ENCODE data around the gene GSTM3.
"Not testable (repeated sequence)": the region's sequence is repeated elsewhere in the genome, so short reads cannot be mapped to it uniquely, and the experiment has no call there.

GSTM3 gene

DNA sequence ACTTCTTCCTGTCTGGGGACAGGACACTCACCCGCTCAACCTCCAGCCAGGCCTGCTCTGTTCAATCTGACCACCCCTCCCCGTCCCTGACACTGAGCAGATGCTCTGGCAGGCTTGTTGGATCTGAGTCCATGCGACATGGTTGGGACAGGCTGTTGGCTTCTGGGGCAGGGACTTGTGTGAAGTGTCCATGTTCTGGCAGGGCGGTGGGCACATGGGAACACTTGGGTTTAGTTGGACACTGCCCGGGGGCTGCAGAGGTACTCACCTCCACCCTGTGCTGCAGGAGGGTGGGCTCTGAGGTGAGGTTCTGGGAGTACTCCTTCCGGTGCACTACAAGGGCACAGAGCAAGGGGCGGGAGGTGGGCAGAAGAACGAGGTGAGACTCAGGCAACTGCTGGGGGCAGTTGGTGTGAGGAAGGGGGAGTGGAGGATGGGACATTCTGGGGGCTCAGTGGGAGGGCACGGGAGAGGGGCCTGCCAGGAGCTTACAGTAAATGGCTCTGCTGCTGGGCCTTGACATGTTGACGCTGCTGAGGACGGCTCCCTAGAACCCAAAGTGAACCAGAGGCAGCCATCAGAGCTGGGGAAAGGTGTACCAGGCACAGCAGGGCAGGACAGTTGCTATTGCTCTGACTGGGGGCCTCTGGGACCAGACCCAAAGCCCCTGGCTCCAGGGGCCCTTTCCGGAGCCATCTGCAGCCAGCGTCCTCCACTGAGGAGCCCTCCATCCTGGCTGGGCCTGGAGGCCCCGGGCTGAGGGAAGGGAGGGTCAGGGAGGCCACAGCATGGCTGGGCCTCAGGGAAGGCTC, 20.6 kb upstream of the GSTM3 start:
- DNase-seq: no peak

DNA sequence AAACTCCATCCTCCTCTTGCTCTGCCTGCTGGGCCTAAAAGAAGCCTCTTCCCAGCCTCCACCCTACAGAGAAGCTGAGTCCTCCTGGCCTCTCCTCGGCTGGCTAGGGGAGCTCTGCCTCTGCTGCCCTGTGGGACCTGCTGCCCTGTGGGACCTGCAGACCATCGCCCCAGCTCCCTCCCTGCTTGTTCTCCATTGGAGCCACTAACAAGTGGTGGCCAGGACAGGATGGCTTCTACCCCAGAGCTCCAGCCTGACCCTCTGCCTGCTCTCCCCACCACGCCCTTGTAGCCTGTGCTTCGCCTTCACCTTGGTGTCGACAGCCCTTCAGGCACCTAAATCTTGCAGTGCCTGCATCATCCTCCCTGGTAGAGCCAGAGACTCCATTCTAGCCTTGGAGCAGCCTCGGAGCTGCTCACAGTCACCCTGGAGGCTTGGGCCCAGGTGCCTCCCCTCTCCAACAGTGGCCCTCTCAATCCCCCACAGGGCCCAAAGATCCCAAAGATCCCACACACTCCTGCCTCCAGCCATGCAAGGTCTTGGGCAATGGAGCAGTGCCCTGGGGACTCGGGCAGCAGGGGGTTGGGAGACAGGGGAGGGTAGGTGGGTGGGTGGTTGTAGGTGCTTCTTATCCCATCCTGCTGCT, 19.9 kb upstream of the GSTM3 start:
- no peak for DNase-seq

DNA sequence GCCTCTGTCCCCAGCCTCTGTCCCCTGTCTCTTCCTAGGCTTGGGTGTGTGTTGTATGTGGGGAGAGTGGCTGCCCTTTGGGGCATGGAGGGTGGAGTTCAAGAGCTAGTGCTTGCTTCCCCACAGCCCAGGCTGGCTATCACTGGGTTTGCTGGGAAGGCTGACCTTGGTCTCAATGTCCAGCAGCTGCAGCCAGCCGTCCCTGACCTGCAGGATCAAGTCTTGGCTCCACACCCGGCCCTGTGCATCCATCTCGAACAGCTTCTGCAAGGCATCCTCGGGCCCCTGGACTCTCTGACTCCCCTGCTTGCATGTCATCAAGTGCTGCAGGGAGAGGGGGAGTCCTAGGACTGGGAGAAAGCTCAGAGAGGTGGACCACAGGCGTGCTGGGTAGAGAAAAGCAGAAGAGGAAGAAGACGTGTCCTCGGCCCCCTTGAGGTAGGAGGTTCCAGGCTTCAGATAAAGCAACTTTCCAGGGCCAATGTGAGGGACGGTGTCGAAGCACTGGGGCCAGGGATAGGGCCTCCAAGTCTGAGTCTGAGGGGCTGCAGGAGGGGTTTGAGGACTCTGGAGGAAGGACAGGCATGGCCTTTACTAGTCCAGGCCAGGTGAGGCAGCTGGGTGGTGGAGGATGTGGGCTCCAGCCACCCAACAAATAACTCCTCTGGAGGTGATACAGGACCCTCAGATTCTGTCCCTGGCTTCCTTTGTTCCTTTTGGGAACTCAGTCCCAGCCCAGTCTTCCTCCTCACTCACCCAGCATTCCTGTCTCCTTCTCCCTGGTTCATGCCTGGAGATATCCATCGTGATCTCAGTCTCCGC, 18.9 kb upstream of the GSTM3 start:
- no peak for DNase-seq

DNA sequence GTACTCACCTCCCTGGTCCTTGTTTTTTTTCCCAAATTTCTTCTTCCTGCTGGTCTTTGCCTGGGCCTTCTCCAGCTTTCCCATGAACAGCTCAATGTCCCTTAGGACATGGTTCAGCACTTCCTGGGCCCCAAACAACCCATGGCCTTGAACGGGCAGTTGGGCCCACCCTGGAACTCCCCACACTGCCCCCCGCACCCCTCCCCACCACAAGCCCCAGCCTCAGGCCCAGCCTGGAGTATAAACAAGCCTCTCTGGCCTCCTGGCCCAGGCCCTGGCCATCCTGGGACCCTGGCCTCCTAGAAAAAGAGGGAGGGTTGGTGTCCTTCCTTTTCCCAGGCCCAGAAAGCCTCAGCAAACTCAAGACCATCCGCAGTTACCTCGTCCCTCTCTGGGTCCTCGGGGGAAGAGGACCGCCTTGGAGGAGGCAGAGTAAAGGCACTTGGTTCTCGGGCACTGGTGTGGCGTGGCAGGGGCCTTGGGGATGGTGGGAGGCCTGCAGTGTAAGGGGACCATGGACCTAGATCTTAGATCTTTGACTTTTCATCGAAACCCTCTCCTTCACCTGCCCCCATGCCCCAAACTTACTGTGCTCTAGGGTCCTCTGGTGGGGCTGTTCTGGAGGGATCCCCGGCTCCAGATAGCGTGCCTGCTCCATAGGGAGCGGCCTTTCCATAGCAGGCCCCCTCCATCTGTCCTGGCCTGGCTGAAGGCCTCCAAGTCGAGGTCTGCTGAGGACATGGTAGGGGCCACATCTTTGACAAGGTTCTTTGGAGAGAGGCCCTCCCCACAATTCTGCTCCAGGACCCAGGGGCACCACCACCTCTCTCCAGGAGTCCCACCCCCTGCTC, 17.3 kb upstream of the GSTM3 start:
- no peak for DNase-seq

DNA sequence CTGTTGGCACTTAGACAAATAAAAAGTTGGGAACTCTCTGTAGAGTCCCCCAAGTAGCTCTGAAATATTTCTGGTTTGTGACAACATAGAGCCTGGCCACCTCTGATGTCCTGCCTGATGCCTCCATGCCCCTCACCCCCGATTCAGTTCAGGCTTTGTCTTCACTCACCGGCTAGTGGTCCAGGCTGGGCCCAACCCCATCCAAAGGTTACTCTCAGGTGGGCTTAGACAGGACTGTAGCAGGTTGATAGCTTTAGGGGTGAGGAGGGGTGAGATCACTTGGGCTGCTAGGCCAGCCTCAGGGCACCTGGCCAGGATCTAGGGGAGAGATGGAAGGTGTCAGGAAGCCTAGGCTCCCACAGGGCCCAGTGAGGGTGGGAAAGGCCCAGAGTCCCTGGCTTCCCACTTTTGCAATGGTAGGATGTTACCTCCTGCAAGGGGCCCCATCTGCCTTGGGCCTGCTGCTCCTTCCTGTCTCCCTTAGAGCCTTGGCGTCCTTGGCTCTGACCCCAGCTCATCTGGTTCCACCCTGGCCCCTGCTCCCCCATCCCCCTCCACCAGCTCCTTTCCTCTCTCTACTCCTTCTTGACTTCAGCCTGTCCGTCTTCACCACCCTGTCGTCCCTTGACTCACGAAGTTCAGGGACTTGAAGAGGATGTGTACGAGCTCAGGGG, 16.1 kb upstream of the GSTM3 start:
- DNase-seq: no peak

DNA sequence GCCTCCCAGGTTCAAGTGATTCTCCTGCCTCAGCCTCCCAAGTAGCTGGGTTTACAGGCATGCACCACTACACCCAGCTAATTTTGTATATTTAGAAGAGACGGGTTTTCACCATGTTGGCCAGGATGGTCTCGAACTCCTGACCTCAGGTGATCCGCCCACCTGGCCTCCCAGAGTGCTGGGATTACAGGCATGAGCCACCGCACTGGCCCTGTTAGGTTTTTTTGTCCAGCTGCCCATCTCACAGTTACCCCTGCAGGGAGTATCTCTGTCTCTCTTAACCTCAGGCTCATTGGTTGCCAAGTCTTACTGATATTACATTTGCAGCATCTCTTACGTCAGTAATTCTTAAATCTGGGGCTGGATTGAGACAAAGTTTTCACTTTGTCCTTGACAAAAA, 15.5 kb upstream of the GSTM3 start:
- not testable (repeated sequence) for DNase-seq

DNA sequence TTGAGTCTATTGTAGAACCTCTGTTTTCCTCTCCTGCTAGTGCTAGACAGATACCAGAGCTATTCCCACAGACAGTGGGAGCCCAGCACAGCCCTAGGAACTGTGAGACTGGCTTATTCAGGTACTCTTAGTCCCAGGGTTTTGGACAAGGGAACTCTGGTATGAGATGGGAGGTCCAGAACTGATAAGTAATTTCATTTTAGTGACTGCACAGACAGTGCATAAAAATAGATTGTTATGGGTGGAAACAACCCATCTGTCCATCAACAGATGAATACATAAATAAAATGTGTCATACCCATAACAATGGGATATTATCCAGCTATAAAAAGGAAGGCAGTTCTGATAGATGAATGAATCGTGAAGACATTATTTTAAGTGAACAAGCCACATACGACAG, 13.9 kb upstream of the GSTM3 start:
- no peak for DNase-seq

DNA sequence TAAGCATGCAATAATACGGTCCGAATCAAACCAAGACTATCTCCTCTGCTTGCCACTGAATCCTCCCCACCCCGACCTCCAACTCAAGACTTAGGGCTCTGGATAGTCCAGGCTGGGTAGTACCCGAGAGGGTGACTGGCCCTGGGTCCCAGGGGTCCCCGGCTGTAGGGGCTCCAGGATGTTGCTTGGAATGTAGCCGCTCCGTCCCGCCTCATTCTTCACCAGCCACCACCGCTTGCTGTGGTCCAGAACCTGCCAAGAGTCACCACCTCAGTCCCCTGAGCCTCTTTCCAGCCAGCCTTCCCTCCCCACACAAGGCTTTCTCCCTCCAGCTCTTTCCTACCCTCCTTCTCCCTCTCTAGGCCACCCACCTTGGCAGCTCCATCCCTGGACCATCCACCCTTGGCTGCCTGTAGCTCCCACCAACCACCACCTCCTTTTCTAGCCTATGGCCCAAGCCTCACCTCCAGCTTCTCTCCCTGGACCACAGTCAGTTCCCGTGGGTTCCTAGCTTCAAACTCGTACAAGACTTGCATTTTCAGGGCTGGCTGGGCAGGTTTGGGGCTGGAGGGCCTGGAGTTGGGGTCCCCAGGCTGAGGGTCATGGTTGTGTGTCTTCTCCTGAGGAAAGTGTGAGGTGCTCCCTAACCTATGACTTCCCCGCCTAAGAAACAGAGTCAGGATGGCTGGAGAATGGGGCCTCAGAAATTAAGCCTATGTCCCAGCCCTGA, 10.9 kb upstream of the GSTM3 start:
- no peak for DNase-seq

DNA sequence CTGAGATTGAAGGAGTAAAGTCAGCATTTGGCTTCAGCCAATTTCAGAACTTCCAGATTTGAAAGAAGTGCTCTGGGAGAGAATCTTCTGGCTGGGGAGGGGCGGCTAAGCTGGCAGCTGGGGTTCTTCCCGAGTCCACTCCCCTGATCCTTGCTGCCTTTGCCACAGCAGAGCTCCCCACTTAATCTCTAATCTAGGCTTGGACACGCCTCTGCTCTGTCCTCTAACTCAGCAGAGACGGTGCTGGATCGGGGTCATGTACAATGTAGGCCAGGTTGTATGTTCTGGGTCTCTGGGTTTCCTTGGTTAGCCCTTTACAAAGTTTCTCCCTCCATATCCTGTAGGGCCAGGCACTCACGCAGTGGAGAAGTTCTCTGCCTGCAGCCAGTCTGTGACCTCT, 10.1 kb upstream of the GSTM3 start:
- DNase-seq: no peak

DNA sequence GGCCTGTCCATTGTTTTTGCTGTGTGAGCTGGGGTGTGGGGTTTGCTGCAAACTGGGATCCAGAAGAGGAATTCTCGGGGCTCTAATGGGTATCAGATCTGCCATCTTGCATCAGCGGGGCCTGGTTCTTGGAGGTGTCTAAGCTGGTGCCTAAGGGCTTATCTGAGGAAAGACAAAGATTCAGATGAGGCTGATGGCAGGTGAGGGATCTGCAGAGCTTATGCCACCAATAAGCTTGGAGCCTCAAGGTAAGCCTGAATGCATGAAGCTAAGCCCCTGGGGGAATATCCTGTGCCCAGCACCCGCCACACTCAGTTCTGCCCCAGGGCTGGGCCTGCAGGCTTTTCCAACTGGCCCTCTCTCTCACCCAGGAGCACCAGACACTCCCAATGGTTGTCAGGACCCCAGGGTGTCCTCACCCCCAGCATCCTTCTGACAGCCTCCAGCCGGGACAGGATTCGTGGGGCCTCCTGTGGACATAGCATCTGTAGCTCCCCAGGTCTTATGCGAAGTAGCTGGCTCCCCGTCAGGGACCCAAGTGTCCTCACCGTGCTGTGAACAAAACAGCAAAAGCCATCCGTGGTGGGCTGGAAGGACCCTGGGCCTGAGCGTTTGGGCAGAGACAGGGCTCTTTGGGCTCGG, 9.5 kb upstream of the GSTM3 start:
- DNase-seq: no peak

DNA sequence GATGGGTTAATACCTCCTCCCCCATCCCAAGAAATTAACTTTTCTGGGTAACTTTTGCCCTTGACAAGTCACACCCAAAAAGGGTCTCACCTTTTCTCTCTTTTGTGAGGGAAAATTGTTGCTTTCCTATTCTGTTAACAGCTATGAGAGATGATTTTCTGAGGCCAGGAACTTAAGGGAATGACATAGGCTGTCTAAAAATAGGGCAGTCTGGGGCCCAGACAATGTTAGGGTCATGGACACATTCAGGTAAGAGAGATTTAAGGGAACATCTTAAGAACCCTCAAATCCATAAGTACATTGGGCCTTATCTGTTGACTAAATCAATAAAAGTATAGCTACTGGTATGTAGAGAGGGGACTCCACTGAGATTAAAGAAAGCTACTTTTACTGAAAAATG, 8.4 kb upstream of the GSTM3 start:
- no peak for DNase-seq

DNA sequence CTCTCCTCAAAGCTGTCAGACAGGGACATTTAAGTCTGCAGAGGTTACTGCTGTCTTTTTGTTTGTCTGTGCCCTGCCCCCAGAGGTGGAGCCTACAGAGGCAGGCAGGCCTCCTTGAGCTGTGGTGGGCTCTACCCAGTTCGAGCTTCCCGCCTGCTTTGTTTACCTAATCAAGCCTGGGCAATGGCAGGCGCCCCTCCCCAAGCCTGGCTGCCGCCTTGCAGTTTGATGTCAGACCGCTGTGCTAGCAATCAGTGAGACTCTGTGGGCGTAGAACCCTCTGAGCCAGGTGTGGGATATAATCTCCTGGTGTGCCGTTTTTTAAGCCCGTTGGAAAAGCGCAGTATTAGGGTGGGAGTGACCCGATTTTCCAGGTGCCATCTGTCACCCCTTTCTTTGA, 7.5 kb upstream of the GSTM3 start:
- DNase-seq: not testable (repeated sequence)

DNA sequence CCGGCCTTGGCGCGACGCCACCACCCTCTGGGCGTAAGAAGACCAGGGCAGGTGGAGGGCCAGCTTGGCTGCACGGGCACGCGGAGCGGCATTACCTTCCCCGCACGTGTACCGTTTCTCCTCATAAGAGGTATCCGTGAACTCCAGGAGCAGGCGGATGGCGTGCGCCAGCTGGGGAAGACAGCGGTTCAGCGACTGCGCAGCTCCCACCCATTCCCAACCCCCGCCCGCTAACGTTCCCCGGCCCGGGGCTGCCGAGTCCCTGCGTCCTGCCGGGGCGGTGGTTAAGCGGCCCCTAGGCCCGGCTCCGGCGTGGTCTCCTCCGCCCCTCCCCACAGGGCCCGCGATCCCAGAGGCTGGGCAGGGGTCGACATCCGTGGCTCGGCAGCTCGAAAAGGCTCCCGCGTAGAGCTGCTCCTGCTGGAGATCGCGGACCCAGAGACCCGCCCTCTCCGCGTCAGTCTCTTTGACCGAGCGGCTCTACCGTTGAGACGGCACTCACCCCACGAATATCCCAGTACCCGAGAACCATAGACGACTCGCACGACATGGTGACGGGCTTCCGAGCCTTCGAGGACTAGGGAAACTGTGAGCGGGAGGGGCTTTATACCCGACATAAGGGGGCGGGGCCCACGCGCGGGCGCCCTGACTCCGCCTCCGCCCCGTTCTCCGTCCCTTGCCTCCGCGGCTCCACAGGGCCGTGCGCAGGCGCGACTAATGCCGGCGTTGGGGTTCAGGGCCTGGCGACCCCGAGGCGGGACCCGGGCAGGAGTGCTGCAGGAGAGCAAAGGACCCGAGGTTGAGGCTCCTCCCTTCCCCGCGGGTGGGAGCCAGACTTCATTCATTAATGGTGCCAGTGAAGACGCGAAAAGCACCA, 862 bp downstream of the GSTM3 start:
- DNase-seq: peak; percentile 28

DNA sequence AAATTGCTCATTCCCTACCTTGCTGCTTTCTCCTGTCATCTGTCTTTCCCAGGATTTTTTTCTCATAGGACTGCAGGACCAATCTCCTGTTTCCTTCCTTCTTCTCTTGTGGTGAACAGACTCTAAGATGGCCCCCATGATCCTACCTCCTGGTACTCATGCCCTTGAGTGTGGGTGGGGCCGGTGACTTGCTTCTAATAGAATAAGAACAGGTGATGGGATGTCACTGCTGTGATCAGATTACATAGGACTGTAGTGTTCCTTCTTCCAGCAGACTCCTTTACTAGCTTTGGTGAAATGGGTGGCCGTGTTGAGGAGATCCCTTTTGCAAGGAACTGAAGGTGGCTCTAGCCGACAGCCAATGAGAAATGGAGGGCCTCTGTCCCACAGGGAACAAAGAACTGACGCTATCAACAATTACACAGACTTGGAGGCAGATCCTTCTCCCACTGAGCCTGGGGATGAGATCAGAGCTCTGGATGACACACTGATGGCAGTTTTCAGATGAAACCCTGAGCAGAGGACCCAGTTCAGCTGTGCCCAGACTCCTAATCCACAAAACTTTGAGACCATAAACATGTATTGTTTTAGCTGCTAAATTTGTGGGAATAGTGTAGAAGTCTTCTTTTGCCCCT, 7.5 kb downstream of the GSTM3 start:
- no peak for DNase-seq

DNA sequence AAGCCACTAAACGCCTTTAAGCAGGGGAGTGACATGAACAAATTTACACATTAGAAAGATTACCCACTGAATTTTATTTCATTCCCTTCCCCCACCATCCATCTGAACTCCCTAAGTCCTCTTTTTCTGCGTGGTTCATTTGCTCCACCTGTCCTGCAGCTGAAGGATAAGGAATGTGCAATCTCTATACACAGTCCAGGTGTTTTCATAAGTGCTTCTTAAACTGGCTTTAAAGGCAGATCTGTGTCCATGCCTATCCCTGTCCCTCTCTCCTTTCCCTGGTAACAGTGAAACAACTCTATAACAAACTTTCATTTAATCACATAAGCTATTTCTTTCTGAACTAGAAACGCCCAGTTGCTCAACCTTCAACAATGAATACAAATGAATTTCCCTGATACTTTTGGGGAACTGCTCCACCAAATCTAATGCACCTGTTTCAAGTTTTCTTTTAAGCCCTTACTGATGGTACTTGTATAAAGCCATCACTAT, 8.4 kb downstream of the GSTM3 start:
- DNase-seq: no peak

DNA sequence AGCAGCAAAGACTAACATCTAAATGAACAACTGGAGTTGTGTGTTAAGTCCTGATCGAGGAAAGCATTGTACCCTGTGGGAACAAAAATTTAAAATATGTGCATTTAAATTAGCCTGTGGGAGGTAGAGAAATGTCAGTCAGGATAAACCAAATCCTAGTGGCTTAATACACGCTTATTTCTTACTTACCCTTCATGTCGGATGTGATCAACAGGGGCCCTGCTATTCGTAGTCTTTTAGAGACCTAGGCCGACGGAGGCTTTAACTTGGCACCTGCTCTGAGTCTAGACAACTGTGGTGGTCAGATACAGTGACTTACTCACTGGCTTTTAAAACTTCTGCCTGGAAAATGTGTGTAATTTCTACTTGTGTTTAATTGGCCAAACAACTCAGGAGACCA, 10.2 kb downstream of the GSTM3 start:
- DNase-seq: no peak

DNA sequence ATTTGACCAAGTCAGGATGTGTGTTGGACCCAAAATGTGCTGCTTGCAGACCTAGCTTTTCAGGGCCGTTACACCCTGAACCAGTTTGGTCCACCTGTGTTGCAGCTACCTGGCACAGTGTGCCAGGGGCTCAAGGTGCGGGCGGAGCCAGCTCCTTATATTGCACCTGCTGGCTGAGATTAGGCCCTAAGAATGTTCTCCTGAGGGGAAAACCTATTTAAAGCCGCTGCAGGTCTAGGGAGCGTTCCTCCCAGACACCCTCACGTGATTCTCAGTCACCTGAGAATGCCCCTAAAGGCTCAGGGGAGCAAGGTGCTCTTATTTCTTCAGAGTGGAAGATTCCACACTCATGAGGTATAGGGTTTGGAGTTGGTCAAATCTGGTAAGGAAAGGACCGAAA, 12.0 kb downstream of the GSTM3 start:
- DNase-seq: no peak

DNA sequence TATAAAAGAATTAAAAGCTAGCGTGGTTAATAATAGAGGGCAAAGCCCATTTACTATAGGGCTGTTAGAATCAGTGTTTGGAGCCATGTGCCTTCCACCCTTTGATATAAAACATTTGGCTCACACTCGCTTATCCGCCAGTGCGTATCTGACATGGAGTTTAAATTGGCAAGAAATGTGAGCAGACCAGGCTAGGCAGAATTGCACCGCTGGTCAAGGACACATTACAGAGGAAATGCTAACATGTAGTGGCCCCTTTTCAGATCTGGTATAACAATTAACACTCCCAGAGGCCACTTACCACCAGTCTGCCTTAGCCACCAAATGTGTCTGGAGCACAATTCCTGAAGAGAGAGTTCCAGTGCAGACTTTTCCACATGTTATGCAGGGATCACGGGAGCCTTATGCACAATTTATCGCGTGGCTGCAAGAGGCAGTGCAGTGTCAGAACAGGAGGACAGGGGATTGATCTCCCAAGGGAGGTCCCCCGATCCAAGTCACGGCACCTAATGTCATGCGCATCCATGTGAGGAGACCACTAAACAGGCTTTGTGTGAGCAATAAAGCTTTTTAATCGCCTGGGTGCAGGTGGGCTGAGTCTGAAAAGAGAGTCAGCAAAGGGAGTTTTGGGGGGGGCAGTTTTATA, 14.0 kb downstream of the GSTM3 start:
- no peak for DNase-seq

DNA sequence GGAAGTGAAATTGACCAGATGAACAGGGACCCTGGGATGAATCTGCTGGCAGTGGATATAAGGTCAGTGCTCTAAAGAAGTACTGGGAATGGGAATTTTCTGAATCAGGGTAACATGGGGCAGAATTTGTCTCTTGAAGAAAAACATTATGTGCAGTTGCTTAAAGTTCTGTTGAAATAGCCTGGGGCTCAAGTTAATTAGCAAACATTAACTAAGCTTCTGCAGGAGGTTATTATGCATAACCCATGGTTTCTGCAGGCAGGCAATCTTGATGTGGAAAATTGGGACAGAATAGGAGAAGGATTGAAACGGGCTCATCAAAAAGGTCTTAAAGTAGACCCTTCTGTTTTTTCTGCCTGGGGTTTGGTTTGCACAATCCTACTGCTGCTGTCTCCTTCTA, 14.8 kb downstream of the GSTM3 start:
- DNase-seq: no peak
